ENCODE results near the gene ALOX15B. TPM values are rescaled to one million over a fixed set of nuclear protein-coding genes. Genes with fewer than 3 reads are reported as not detected.
A peak's percentile ranks its signal among the peaks of the same experiment; 100 is the strongest.

ALOX15B gene
- total RNA-seq, 6 donors from 2014 or later = 46.2 to 177 (median 105) TPM

DNA sequence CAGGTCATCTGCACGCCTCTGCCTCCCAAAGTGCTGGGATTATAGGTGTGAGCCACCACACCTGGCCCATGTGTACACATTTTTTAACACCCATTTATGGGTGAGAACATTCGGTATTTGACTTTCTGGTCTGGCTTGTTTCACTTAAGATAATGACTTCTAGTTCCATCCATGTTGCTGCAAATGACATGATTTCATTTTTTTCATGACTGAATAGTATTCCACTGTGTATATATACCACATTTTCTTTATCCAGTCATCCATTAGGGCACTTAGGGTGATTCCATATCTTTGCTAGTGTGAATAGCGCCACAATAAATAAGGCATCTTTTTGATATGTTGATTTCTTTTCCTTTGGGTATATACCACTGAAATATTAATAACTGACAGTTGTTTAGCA is 43.0 kb downstream of the ALOX15B start:
- Histone ChIP-seq H3K36me3 (no peaks in the 10 kb centered on the region), H3K9me3 (no peaks in the 10 kb centered on the region), H3K27me3 (peaks cover 0 to 34% (median 5%) of the 10 kb centered on the region in 4 donors), H3K4me3 (no peak overlapping the region), H3K27ac (no peak overlapping the region), H3K4me1 (peaks cover 13 to 18% (median 17%) of the 10 kb centered on the region in 4 donors)
- no peak for DNase-seq
- ATAC-seq (ENCODE audit: low FRiP score in 2 of 2) = no peak
- 90 to 91% methylated on average over 3 of the region's 3 CpGs for WGBS, 2 donors
- TF ChIP-seq, protein P1, sequence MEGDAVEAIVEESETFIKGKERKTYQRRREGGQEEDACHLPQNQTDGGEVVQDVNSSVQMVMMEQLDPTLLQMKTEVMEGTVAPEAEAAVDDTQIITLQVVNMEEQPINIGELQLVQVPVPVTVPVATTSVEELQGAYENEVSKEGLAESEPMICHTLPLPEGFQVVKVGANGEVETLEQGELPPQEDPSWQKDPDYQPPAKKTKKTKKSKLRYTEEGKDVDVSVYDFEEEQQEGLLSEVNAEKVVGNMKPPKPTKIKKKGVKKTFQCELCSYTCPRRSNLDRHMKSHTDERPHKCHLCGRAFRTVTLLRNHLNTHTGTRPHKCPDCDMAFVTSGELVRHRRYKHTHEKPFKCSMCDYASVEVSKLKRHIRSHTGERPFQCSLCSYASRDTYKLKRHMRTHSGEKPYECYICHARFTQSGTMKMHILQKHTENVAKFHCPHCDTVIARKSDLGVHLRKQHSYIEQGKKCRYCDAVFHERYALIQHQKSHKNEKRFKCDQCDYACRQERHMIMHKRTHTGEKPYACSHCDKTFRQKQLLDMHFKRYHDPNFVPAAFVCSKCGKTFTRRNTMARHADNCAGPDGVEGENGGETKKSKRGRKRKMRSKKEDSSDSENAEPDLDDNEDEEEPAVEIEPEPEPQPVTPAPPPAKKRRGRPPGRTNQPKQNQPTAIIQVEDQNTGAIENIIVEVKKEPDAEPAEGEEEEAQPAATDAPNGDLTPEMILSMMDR (IDR thresholded peaks at IDR 0.05) = no peak
- TF ChIP-seq POLR2AphosphoS5 (IDR thresholded peaks at IDR 0.05) (no peak), POLR2A (IDR thresholded peaks at IDR 0.05) (no peak), EP300 (IDR thresholded peaks at IDR 0.05) (no peak)

DNA sequence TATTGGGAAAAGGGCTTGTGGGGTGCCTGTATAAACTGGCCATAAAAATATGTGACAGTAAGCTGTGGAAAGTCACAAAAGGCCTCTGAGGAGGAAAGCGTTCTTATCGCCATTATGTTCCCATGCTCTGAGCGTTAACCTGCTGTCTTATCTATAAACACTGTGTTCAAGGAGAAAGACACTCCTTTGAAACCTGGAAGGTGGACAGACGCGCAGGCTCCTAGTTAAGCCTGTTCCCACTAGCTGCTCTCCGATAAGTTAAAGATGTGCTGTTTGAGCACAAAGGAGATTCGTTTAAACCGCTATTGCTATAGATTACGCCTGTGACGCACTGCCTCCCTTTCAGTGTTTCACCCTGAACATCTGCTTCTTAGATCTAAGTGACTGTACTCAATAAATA is 43.4 kb downstream of the ALOX15B start:
- Histone ChIP-seq H3K27ac (no peak overlapping the region), H3K27me3 (peaks cover 0 to 29% (median 5%) of the 10 kb centered on the region in 4 donors), H3K4me1 (peaks cover 13 to 18% (median 17%) of the 10 kb centered on the region in 4 donors), H3K4me3 (no peak overlapping the region), H3K36me3 (no peaks in the 10 kb centered on the region), H3K9me3 (no peaks in the 10 kb centered on the region)
- TF ChIP-seq POLR2A (IDR thresholded peaks at IDR 0.05) (no peak), POLR2AphosphoS5 (IDR thresholded peaks at IDR 0.05) (no peak)
- 78 to 83% methylated on average over 10 of the region's 10 CpGs for WGBS, 2 donors
- ATAC-seq (ENCODE audit: low FRiP score in 2 of 2) (no peak), DNase-seq (no peak)

DNA sequence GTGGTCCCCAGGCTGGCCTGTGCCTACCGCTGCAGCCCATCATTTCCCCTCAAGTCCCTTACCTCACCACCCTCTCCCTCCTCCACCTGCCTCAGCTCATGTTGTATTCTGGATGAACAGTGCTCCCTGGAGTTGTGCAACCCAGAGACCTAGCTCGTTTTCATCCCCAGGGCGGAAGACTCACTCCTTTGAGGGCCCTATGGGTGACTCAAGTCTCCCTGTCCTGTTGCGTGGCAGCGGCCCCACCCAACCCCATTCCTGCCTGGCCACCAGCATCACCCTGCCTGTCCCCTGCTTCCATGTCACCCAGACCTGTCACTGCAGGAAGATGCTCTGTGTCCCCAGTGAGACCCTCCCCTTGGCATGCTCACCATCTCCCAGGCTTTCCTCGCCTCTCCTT is 45.4 kb downstream of the ALOX15B start:
- Histone ChIP-seq H3K9me3 (no peaks in the 10 kb centered on the region), H3K4me1 (peaks cover 11 to 15% (median 14%) of the 10 kb centered on the region in 4 donors), H3K4me3 (no peak overlapping the region), H3K27me3 (peaks cover 0 to 13% (median 3%) of the 10 kb centered on the region in 4 donors), H3K36me3 (no peaks in the 10 kb centered on the region), H3K27ac (no peak overlapping the region)
- no peak for ATAC-seq (ENCODE audit: low FRiP score in 2 of 2)
- TF ChIP-seq EP300 (IDR thresholded peaks at IDR 0.05) = no peak
- TF ChIP-seq, protein P1 (IDR thresholded peaks at IDR 0.05) = no peak
- TF ChIP-seq POLR2A (IDR thresholded peaks at IDR 0.05) = no peak
- no peak for TF ChIP-seq POLR2AphosphoS5 (IDR thresholded peaks at IDR 0.05)
- DNase-seq = no peak
- 85 to 94% methylated on average over 6 of the region's 6 CpGs for WGBS, 2 donors

DNA sequence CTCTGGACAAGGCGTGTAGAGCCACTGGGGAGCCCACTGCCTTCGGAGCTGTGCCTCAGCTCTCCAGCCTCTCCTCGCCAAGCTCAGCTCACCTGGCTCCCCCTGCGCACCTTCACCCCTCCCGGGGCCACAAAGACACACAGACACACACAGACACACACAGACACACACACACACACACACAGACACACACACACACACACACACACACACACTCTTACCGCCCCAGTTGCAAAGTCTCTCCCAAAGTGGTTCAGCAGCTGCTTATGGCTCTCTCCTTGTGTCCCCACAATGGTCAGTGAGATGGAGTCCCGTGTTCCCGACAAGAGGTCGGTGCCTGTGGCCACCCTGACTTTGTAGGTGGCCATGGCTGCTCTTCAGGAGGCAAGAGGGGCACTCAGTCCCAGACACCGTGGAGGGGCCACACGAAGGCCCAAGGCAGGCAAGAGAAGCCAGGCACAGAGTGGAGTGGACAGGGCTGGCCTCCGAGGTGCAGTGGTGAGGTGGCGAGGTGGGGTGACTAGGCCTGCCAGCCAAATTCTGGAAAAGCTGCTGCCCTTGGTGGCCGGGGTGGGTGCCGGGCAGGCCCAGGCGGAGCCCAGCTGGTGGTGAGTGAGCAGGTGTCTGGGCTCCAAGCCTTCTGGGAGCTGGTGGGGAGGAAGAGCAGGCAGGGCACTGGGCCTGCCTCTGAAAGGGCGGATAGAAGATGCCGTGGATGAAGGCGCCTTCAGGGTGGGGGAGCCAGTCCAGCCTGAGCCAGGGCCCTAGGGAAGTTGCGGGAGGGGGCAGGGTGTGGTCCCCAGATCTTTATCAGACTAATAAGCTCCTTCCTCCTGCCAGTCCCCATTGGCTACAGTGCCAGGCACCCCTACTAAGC is 48.5 kb downstream of the ALOX15B start, which contains the start of gene ALOX12B:
ALOX12B (minus strand) TSS at position 642 of the 877 bp plus-strand sequence; CDS start at position 368, 274 bp downstream.
- WGBS, 2 donors = 79 to 82% methylated on average over 17 to 20 of the region's 20 CpGs
- Histone ChIP-seq H3K4me1 (no peaks in the 10 kb centered on the region), H3K4me3 (no peak within 1 kb of the TSS), H3K27ac (no peak within 1 kb of the TSS), H3K9me3 (no peaks in the 10 kb centered on the region), H3K27me3 (peaks cover 0 to 3% (median 0%) of the 10 kb centered on the region in 4 donors), H3K36me3 (no peaks in the 10 kb centered on the region)
- ATAC-seq (ENCODE audit: low FRiP score in 2 of 2) (peak; percentile 3 to 6), DNase-seq (peak in 1 of 2 donors; percentile 73)
- TF ChIP-seq POLR2A (IDR thresholded peaks at IDR 0.05) = no peak
- TF ChIP-seq POLR2AphosphoS5 (IDR thresholded peaks at IDR 0.05) = no peak
- TF ChIP-seq, protein P1 (IDR thresholded peaks at IDR 0.05) = no peak
- no peak for TF ChIP-seq EP300 (IDR thresholded peaks at IDR 0.05)

DNA sequence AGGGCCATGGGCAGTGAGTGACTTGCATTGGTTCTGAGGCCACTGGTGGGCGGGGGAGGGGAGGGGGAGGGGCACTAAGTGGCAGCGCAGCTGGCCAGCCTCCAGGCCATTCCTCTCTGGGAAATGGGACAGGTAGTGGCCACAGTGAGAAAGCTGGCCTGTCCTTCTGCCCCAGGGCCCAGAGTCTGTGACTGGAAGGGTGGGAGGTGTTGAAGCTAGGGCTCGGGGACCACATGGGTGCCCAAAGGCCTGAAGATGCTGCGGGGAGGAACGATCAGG is 49.0 kb downstream of the ALOX15B start:
- Histone ChIP-seq H3K9me3 (no peaks in the 10 kb centered on the region), H3K4me1 (no peaks in the 10 kb centered on the region), H3K27me3 (peaks cover 0 to 3% (median 0%) of the 10 kb centered on the region in 4 donors), H3K27ac (no peak overlapping the region), H3K36me3 (no peaks in the 10 kb centered on the region), H3K4me3 (no peak overlapping the region)
- WGBS, 2 donors = 63 to 90% methylated on average over 3 to 5 of the region's 5 CpGs
- DNase-seq (no peak), ATAC-seq (ENCODE audit: low FRiP score in 2 of 2) (no peak)
- TF ChIP-seq POLR2AphosphoS5 (IDR thresholded peaks at IDR 0.05) (no peak), EP300 (IDR thresholded peaks at IDR 0.05) (no peak), POLR2A (IDR thresholded peaks at IDR 0.05) (no peak)
- TF ChIP-seq, protein P1 (IDR thresholded peaks at IDR 0.05) = no peak

Measured in upper lobe of left lung (tissue), 6 donors.